ENCODE data around the gene MPO. TPM values are rescaled to one million over a fixed set of nuclear protein-coding genes. Genes with fewer than 3 reads are reported as not detected.

Gene MPO
- total RNA-seq, result not detected in 2 replicates

GRCh38 chr17:58280480-58281217 is at the start of gene MPO:
MPO (minus strand) TSS chr17:58280935; CDS start chr17:58280758, 177 bp downstream.

GRCh38 chr17:58328195-58329034 is 47.7 kb upstream of the MPO start, which contains the start of gene TSPOAP1:
TSPOAP1 (minus strand) TSS chr17:58328795; CDS start chr17:58327920, 875 bp downstream.

GRCh38 chr17:58238147-58238634 is 42.5 kb downstream of the MPO start, which contains the start of gene LPO:
LPO (plus strand) TSS chr17:58238584; CDS start chr17:58242980, 4,396 bp downstream.

Other genes with a start within 250 kb of the MPO start
- 10.1 and 11.9 TPM in 2 replicates for gene DYNLL2, start 197.5 kb downstream of the MPO start, total RNA-seq
- gene OR4D1, start 132.6 kb downstream of the MPO start, total RNA-seq, result not detected in 2 replicates
- not detected in 2 replicates for gene OR4D2, start 114.0 kb downstream of the MPO start, total RNA-seq
- gene EPX, start 88.2 kb downstream of the MPO start, total RNA-seq, result not detected in 2 replicates
- gene MKS1, start 61.7 kb downstream of the MPO start, total RNA-seq, result 12.0 and 14.6 TPM in 2 replicates
- 0.22 TPM in 1 of 2 replicates, not detected in the other for gene LPO, start 42.4 kb downstream of the MPO start, total RNA-seq
- under 0.01 TPM in 1 of 2 replicates, not detected in the other for gene TSPOAP1, start 47.9 kb upstream of the MPO start, total RNA-seq
- 39.8 and 45.8 TPM in 2 replicates for gene SUPT4H1, start 71.3 kb upstream of the MPO start, total RNA-seq
- not detected in 2 replicates for gene RNF43, start 136.6 kb upstream of the MPO start, total RNA-seq
- under 0.01 TPM in 1 of 2 replicates, not detected in the other for gene HSF5, start 207.5 kb upstream of the MPO start, total RNA-seq
- gene MTMR4, start 233.7 kb upstream of the MPO start, total RNA-seq, result 59.4 and 81.8 TPM in 2 replicates

All from placental pericyte (primary cell).